Measurements from ENCODE around the gene ACKR2. TPM values are rescaled to one million over a fixed set of nuclear protein-coding genes. Genes with fewer than 3 reads are reported as not detected.

Gene ACKR2
- polyA plus RNA-seq, 1 donor (not counting 4 experiments of a cell fraction or from before 2014, with no cell fraction given): 0.22 TPM

GRCh38 chr3:42844815-42845214 lies 35.6 kb downstream of the ACKR2 start:
- no peak for FAIRE-seq
- dilution Hi-C loops (cut with MboI; ENCODE audit: extremely low pct_ligation_motif_present, low sequenced_read_pairs): no loop called here
- no peak overlapping the region for H3K27ac ChIP-seq (ENCODE audit: control insufficient read depth, insufficient read depth, low read length)
- H3K4me2 ChIP-seq (ENCODE audit: control insufficient read depth, extremely low read depth, insufficient read depth, low read depth, low read length): no peak overlapping the region
- DNase-seq (ENCODE audit: low read depth, low spot score): no peak
- H4K20me1 ChIP-seq (ENCODE audit: control insufficient read depth, extremely low read depth, insufficient read depth, low read length): no peaks in the 10 kb centered on the region
- no peaks in the 10 kb centered on the region for H3K79me2 ChIP-seq (ENCODE audit: control insufficient read depth, insufficient read depth, low read length)
- H3K9me1 ChIP-seq (ENCODE audit: control insufficient read depth, extremely low read depth, insufficient read depth, low read length): no peaks in the 10 kb centered on the region
- no peak for TF ChIP-seq CTCF (optimal IDR thresholded peaks at IDR 0.05 in 1 of 3, IDR thresholded peaks at IDR 0.05 in 1 of 3, conservative IDR thresholded peaks at IDR 0.05 in 1 of 3; ENCODE audit: extremely low read depth in 1 of 3, insufficient read depth in 2 of 3, low read length in 3 of 3)
- TF ChIP-seq EZH2 (IDR thresholded peaks at IDR 0.05; ENCODE audit: low read length): no peak
- peaks cover 7% of the 10 kb centered on the region for H3K27me3 ChIP-seq (ENCODE audit: control insufficient read depth, extremely low read depth, insufficient read depth, low read length)
- H3K9ac ChIP-seq (ENCODE audit: control insufficient read depth, extremely low read depth, insufficient read depth, low read length): no peak overlapping the region
- no peak overlapping the region for H2AFZ ChIP-seq (ENCODE audit: control insufficient read depth, low read length)
- H3K36me3 ChIP-seq (ENCODE audit: control insufficient read depth in 2 of 2, extremely low read depth in 1 of 2, insufficient read depth in 2 of 2, low read length in 2 of 2): no peaks in the 10 kb centered on the region
- no peaks in the 10 kb centered on the region for H3K4me1 ChIP-seq (ENCODE audit: control insufficient read depth, extremely low read depth, insufficient read depth, low read length)
- no peaks in the 10 kb centered on the region for H3K9me3 ChIP-seq (ENCODE audit: control insufficient read depth, low read depth, low read length)
- no peak overlapping the region for H3K4me3 ChIP-seq (ENCODE audit: control insufficient read depth in 2 of 3, extremely low read depth in 1 of 3, insufficient read depth in 2 of 3, low read depth in 1 of 3, low read length in 3 of 3)

GRCh38 chr3:42846685-42847522 lies 37.7 kb downstream of the ACKR2 start:
- no peaks in the 10 kb centered on the region for H4K20me1 ChIP-seq (ENCODE audit: control insufficient read depth, extremely low read depth, insufficient read depth, low read length)
- no peak overlapping the region for H2AFZ ChIP-seq (ENCODE audit: control insufficient read depth, low read length)
- H3K36me3 ChIP-seq (ENCODE audit: control insufficient read depth in 2 of 2, extremely low read depth in 1 of 2, insufficient read depth in 2 of 2, low read length in 2 of 2): no peaks in the 10 kb centered on the region
- no peaks in the 10 kb centered on the region for H3K9me3 ChIP-seq (ENCODE audit: control insufficient read depth, low read depth, low read length)
- FAIRE-seq (no peak), DNase-seq (ENCODE audit: low read depth, low spot score) (no peak)
- H3K4me1 ChIP-seq (ENCODE audit: control insufficient read depth, extremely low read depth, insufficient read depth, low read length): no peaks in the 10 kb centered on the region
- H3K27ac ChIP-seq (ENCODE audit: control insufficient read depth, insufficient read depth, low read length): no peak overlapping the region
- no peak overlapping the region for H3K4me2 ChIP-seq (ENCODE audit: control insufficient read depth, extremely low read depth, insufficient read depth, low read depth, low read length)
- H3K9ac ChIP-seq (ENCODE audit: control insufficient read depth, extremely low read depth, insufficient read depth, low read length): no peak overlapping the region
- H3K4me3 ChIP-seq (ENCODE audit: control insufficient read depth in 2 of 3, extremely low read depth in 1 of 3, insufficient read depth in 2 of 3, low read depth in 1 of 3, low read length in 3 of 3): no peak overlapping the region
- no peaks in the 10 kb centered on the region for H3K9me1 ChIP-seq (ENCODE audit: control insufficient read depth, extremely low read depth, insufficient read depth, low read length)
- peaks cover 7% of the 10 kb centered on the region for H3K27me3 ChIP-seq (ENCODE audit: control insufficient read depth, extremely low read depth, insufficient read depth, low read length)
- dilution Hi-C loops (cut with MboI; ENCODE audit: extremely low pct_ligation_motif_present, low sequenced_read_pairs): no loop called here
- TF ChIP-seq CTCF (optimal IDR thresholded peaks at IDR 0.05 in 1 of 3, IDR thresholded peaks at IDR 0.05 in 1 of 3, conservative IDR thresholded peaks at IDR 0.05 in 1 of 3; ENCODE audit: extremely low read depth in 1 of 3, insufficient read depth in 2 of 3, low read length in 3 of 3) (no peak), EZH2 (IDR thresholded peaks at IDR 0.05; ENCODE audit: low read length) (no peak)
- no peaks in the 10 kb centered on the region for H3K79me2 ChIP-seq (ENCODE audit: control insufficient read depth, insufficient read depth, low read length)

Measured in keratinocyte (primary cell).